GM10266 (cell line): ENCODE measurements around the gene TLR9.

Experiments
- DNase-seq: peaks from one replicate; pipeline ENCODE4 v3.0.0; 2012; ENCODE audit errors: extremely low spot score
- CTCF ChIP-seq: IDR thresholded peaks from 2 replicates; pipeline ENCODE4 v1.5.1; 2012; ENCODE audit warnings: mild to moderate bottlenecking, low read depth; ENCODE audit not compliant: control insufficient read depth, insufficient read depth; ENCODE audit errors: missing control alignments

The TLR9 gene

GRCh38 chr3:52230461-52230860 lies 5.0 kb upstream of the TLR9 start:
- TF ChIP-seq CTCF, result no peak
- DNase-seq, result no peak

- DNase-seq, result no peak
- no peak for TF ChIP-seq CTCF
Observed at GRCh38 chr3:52229656-52230055, 4.2 kb upstream of the TLR9 start.

- TF ChIP-seq CTCF, result no peak
- no peak for DNase-seq
Observed at GRCh38 chr3:52228751-52229291, 3.4 kb upstream of the TLR9 start.

- TF ChIP-seq CTCF, result no peak
- no peak for DNase-seq
Observed at GRCh38 chr3:52228266-52228665, 2.8 kb upstream of the TLR9 start.

GRCh38 chr3:52227766-52228165 lies 2.3 kb upstream of the TLR9 start:
- no peak for DNase-seq
- no peak for TF ChIP-seq CTCF

- no peak for DNase-seq
- TF ChIP-seq CTCF, result peak; percentile 3
Observed at GRCh38 chr3:52227117-52227516, 1.7 kb upstream of the TLR9 start.

GRCh38 chr3:52226229-52226817 lies 878 bp upstream of the TLR9 start:
- no peak for DNase-seq
- no peak for TF ChIP-seq CTCF
